Breast epithelium (tissue), 3 donors: ENCODE measurements around the gene SHANK2.

Experiments used
- CTCF ChIP-seq, 3 donors: fragments of 450-650 bp; IDR thresholded peaks; one replicate each; pipeline ENCODE4 v1.5.1; 2016 to 2017; ENCODE audit warnings: antibody characterized with exemption in 3 of 3, mild to moderate bottlenecking in 3 of 3, moderate library complexity in 3 of 3
- POLR2A ChIP-seq: fragments of 450-650 bp; IDR thresholded peaks from one replicate; pipeline ENCODE4 v1.6.1; 2016; ENCODE audit warnings: antibody characterized with exemption, mild to moderate bottlenecking, moderate library complexity
- POLR2AphosphoS5 ChIP-seq, 3 donors: sonication (generic); formaldehyde crosslinking; IDR thresholded peaks; one replicate each; pipeline ENCODE4 v1.6.1; 2017; ENCODE audit warnings: antibody characterized with exemption in 3 of 3

- TF ChIP-seq CTCF (IDR thresholded peaks at IDR 0.05), result no peak
- no peak for TF ChIP-seq POLR2A
- no peak for TF ChIP-seq POLR2AphosphoS5 (IDR thresholded peaks at IDR 0.05)
Observed at GRCh38 chr11:71238941-71239340, 13.4 kb downstream of the SHANK2 start.
